Ovary (tissue), 9 donors: ENCODE measurements around the gene PCSK2. TPM values are rescaled to one million over a fixed set of nuclear protein-coding genes. Genes with fewer than 3 reads are reported as not detected.

Source experiments
- DNase-seq, 5 donors: peaks; one replicate each; pipeline ENCODE4 v3.0.0-alpha.2; 2019 to 2020
- H3K27ac ChIP-seq, 2 donors: fragments of 200-600 bp; one replicate each; pipeline versions ENCODE4 v1.5.1 to v1.8.0; 2019 to 2022
- H3K27me3 ChIP-seq: fragments of 200-600 bp; one replicate; pipeline ENCODE4 v1.8.0; 2022
- H3K36me3 ChIP-seq: fragments of 200-600 bp; sonication (generic); one replicate; pipeline ENCODE4 v1.5.1; 2019
- H3K4me1 ChIP-seq: one replicate; pipeline ENCODE4 v1.8.1; 2013; ENCODE audit warnings: mild to moderate bottlenecking, moderate library complexity; ENCODE audit not compliant: insufficient read depth
- H3K4me3 ChIP-seq: fragments of 200-600 bp; sonication (generic); one replicate; pipeline ENCODE4 v1.5.1; 2017
- H3K9me3 ChIP-seq, 2 donors: fragments of 200-600 bp in 1 of 2; sonication (generic) in 1 of 2; one replicate each; pipeline versions ENCODE4 v1.5.1 to v1.8.1; 2013 to 2019; ENCODE audit warnings: mild to moderate bottlenecking in 1 of 2, moderate library complexity in 1 of 2
- EP300 ChIP-seq: sonication (generic); formaldehyde crosslinking; IDR thresholded peaks from one replicate; pipeline ENCODE4 v1.6.1; 2017; ENCODE audit warnings: antibody characterized with exemption
- POLR2A ChIP-seq: fragments of 450-650 bp; IDR thresholded peaks from one replicate; pipeline ENCODE4 v1.6.1; 2017; ENCODE audit warnings: antibody characterized with exemption, mild to moderate bottlenecking, moderate library complexity
- WGBS, 3 donors: extraction: QIAGEN DNeasy Blood & Tissue Kit in 1 of 3; methylation state at CpG; one replicate each; pipeline versions ENCODE4 v1.1.5 to v1.1.7; 2013 to 2017; 5-methylcytosine and 5-hydroxymethylcytosine counted together
- intact Hi-C, 4 donors: fragments of 100-400 bp; cut with DNase I; formaldehyde crosslinking; loops; one replicate each; pipeline versions ENCODE4 v1.11.0 to v1.15.1; 2022 to 2023
- polyA plus RNA-seq, 2 donors: library from polyadenylated mRNA; stranded (reverse); fragments of 200-250 nt in 1 of 2; fragments of 350-450 nt in 1 of 2; fragmentation: Illumina TruSeq in 1 of 2; extraction: RNeasy Lipid Tissue Mini Kit (QIAGEN cat#74804) in 1 of 2; gene quantifications; one replicate each; pipeline ENCODE4 v1.2.3, GENCODE V29; 2013 to 2014
- total RNA-seq, 7 donors: library from RNA; depleted of rRNA in 2 of 7; stranded (reverse); fragments of >200 nt in 2 of 7; fragmentation: NEBNext Ultra II Directional in 3 of 7; extraction: Animal tissue kit (Norgen Biotek cat#: 25700) in 3 of 7; gene quantifications; one replicate each; pipeline versions ENCODE4 v1.1.0 to v1.2.4, GENCODE V29; 2016 to 2023
- TF ChIP-seq, protein P1 (sequence below), 3 donors: fragments of 450-650 bp in 2 of 3; fragments of 200-600 bp in 1 of 3; IDR thresholded peaks; one replicate each; pipeline versions ENCODE4 v1.5.1 to v1.8.0; 2016 to 2022; ENCODE audit warnings: antibody characterized with exemption in 3 of 3, mild to moderate bottlenecking in 1 of 3
- donor health status: DM: no; HTN: no; CAD: no; lungs with moderate emphysema.
- donor health status: DM: no; HTN: no; CAD: no.
- donor health status: Bipolar disorder and iron deficiency.
- donor health status: DM: yes; HTN: yes; CAD: no.
- donor health status: DM: no; HTN: no; CAD: no.
- donor health status: DM: yes; HTN: yes; CAD: no.

The PCSK2 gene
- total and polyA plus RNA-seq, 9 donors = 3.0 to 27.8 (median 6.7) TPM

DNA sequence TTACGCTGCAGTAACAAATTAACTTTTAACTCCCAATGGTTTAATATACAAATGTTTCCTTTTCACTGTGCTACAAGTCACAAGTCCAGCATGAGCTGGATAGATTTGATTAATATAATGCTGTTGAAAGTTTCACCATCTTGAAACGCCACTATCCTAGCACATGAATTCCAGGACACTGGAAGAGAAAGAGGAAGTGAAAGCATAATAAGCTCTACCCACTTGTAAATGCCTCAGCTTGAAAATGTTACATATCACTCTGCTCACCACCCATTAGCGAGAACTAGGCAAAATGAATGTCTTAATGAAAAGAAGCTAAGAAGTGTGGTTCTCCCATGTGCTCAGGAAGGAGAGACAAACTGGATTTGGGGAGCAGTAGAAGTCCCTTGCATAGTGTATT lies 46.9 kb downstream of the PCSK2 start:
- WGBS, 3 donors = 89 to 95% (median 92%) methylated on average over 3 of the region's 3 CpGs
- intact Hi-C loops = no loop called here

GRCh38 chr20:17276101-17276500 lies 49.3 kb downstream of the PCSK2 start:
- Histone ChIP-seq H3K27ac (no peak overlapping the region), H3K4me3 (no peak overlapping the region), H3K36me3 (no peaks in the 10 kb centered on the region), H3K4me1 (no peaks in the 10 kb centered on the region), H3K27me3 (no peaks in the 10 kb centered on the region), H3K9me3 (peaks cover 0 to 5% of the 10 kb centered on the region in 2 donors)
- no peak for TF ChIP-seq EP300
- TF ChIP-seq POLR2A = no peak
- TF ChIP-seq, protein P1, sequence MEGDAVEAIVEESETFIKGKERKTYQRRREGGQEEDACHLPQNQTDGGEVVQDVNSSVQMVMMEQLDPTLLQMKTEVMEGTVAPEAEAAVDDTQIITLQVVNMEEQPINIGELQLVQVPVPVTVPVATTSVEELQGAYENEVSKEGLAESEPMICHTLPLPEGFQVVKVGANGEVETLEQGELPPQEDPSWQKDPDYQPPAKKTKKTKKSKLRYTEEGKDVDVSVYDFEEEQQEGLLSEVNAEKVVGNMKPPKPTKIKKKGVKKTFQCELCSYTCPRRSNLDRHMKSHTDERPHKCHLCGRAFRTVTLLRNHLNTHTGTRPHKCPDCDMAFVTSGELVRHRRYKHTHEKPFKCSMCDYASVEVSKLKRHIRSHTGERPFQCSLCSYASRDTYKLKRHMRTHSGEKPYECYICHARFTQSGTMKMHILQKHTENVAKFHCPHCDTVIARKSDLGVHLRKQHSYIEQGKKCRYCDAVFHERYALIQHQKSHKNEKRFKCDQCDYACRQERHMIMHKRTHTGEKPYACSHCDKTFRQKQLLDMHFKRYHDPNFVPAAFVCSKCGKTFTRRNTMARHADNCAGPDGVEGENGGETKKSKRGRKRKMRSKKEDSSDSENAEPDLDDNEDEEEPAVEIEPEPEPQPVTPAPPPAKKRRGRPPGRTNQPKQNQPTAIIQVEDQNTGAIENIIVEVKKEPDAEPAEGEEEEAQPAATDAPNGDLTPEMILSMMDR (IDR thresholded peaks at IDR 0.05) = no peak
- intact Hi-C loops = no loop called here
- no peak for DNase-seq

More for the DNA sequence above, 46.9 kb downstream of the PCSK2 start:
- no peak for DNase-seq
- H3K27ac ChIP-seq = no peak overlapping the region
- H3K4me3 ChIP-seq = no peak overlapping the region
- H3K36me3 ChIP-seq = no peaks in the 10 kb centered on the region
- H3K27me3 ChIP-seq = no peaks in the 10 kb centered on the region
- peaks cover 0 to 5% of the 10 kb centered on the region in 2 donors for H3K9me3 ChIP-seq
- TF ChIP-seq POLR2A = no peak
- TF ChIP-seq EP300 = no peak
- TF ChIP-seq, protein P1 (IDR thresholded peaks at IDR 0.05) = no peak
- H3K4me1 ChIP-seq = no peaks in the 10 kb centered on the region

- H3K4me1 ChIP-seq = no peaks in the 10 kb centered on the region
- intact Hi-C loops = no loop called here
- DNase-seq = peak in 1 of 5 donors; percentile 19
- H3K4me3 ChIP-seq = no peak overlapping the region
- no peaks in the 10 kb centered on the region for H3K9me3 ChIP-seq
- H3K27ac ChIP-seq = no peak overlapping the region
- H3K27me3 ChIP-seq = no peaks in the 10 kb centered on the region
- no peaks in the 10 kb centered on the region for H3K36me3 ChIP-seq
- TF ChIP-seq, protein P1 (IDR thresholded peaks at IDR 0.05) = no peak
- TF ChIP-seq EP300 (no peak), POLR2A (no peak)
Observed at GRCh38 chr20:17281478-17281877, 54.6 kb downstream of the PCSK2 start.

DNA sequence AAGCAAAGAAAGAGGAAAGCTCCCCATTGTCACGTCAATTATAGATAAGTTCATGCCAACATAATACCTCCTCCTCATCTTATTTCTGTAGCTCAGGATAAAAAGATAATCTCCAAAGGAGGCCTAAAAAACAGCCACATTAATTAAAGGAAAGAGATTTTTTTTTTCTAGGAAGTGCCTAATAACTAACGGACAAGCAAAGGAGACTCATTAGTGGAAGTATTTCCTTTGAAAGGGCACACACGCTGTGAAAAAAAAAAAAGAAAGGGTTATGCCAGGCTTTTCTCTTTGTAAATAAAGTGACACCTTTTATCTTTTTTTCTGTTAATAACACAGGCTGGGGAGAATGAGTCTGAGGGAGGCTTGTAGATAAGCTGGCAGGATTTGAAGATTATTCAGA lies 55.7 kb downstream of the PCSK2 start:
- intact Hi-C loops = no loop called here

More for the DNA sequence above, 55.7 kb downstream of the PCSK2 start:
- no peak for TF ChIP-seq EP300
- TF ChIP-seq, protein P1 (IDR thresholded peaks at IDR 0.05) = no peak
- no peak for TF ChIP-seq POLR2A
- DNase-seq = no peak
- Histone ChIP-seq H3K27me3 (no peaks in the 10 kb centered on the region), H3K4me3 (no peak overlapping the region), H3K4me1 (no peaks in the 10 kb centered on the region), H3K36me3 (no peaks in the 10 kb centered on the region), H3K27ac (no peak overlapping the region), H3K9me3 (no peaks in the 10 kb centered on the region)
- WGBS, 3 donors = 63 to 71% (median 68%) methylated on average over 3 of the region's 3 CpGs
